Measurements from ENCODE around the gene HOXA9. TPM values are rescaled to one million over a fixed set of nuclear protein-coding genes. Genes with fewer than 3 reads are reported as not detected.

Gene HOXA9
- total RNA-seq, 1 donor from 2014 or later = not detected

DNA sequence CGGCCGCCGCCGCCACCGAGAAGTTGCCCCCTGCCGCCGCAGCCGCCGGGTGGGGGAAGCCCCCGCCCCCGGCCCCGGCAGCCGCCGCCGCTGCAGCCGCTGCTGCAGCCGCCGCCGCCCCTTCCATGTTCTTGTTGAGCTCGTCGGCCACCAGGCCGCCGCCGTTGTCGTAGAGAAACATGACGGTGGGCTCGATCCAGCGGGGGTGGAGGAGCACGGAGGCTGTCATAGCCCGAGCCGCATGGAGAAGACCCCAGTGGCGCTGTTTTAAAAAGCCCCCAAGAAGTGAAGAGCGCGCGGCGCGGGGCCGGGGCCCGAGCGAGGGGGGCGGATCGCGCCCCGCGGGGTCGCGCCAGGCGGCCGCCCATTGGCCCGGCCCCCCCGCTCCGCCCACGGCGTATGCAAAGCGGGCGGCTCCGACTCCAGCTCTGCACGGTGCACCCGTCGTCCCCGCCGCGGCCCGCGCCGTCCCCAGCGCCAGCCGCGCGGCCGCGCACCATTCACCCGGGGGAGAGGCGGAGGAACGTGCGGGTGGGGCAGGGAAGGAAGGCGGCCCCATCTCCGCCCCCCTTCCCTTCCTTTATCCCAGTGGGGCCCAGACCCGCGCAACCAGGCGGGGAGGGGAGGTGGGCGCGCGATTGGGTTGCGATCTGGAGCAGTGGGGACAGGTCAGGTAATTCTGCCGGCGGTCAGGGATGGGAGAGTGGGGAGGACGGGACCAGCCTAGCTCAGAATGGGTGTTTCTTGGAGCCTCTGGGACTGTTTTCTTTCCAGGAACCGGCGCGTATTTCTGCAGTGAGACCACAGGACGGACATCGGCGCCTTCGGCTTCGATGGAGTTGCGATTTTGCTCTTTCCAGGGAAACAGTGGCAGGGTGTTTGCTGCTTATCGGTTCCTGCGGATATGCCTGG is 34.8 kb upstream of the HOXA9 start, which contains the start of gene HOXA13:
HOXA13 (minus strand) TSS at position 243 of the 912 bp plus-strand sequence; CDS start at position 229, 14 bp downstream.
- peaks cover 15 to 17% of the 10 kb centered on the region in 2 donors for H3K4me1 ChIP-seq
- H3K27me3 ChIP-seq = peaks cover 75% of the 10 kb centered on the region
- H3K9me3 ChIP-seq = no peaks in the 10 kb centered on the region
- TF ChIP-seq, protein P1, sequence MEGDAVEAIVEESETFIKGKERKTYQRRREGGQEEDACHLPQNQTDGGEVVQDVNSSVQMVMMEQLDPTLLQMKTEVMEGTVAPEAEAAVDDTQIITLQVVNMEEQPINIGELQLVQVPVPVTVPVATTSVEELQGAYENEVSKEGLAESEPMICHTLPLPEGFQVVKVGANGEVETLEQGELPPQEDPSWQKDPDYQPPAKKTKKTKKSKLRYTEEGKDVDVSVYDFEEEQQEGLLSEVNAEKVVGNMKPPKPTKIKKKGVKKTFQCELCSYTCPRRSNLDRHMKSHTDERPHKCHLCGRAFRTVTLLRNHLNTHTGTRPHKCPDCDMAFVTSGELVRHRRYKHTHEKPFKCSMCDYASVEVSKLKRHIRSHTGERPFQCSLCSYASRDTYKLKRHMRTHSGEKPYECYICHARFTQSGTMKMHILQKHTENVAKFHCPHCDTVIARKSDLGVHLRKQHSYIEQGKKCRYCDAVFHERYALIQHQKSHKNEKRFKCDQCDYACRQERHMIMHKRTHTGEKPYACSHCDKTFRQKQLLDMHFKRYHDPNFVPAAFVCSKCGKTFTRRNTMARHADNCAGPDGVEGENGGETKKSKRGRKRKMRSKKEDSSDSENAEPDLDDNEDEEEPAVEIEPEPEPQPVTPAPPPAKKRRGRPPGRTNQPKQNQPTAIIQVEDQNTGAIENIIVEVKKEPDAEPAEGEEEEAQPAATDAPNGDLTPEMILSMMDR (IDR thresholded peaks at IDR 0.05) = no peak
- H3K27ac ChIP-seq = no peak within 1 kb of the TSS
- intact Hi-C loops (cut with DNase I) = loop anchor here (5.0 to 10.0 kb wide), 6 partner anchors 375 to 1215 kb away; partner anchors contain the start of gene CREB5
- H3K36me3 ChIP-seq = no peaks in the 10 kb centered on the region
- H3K4me3 ChIP-seq = peak within 1 kb of the TSS; percentile 46 to 60
- DNase-seq (ENCODE audit: low spot score in 2 of 2) = peak in 1 of 2 donors; percentile 58

DNA sequence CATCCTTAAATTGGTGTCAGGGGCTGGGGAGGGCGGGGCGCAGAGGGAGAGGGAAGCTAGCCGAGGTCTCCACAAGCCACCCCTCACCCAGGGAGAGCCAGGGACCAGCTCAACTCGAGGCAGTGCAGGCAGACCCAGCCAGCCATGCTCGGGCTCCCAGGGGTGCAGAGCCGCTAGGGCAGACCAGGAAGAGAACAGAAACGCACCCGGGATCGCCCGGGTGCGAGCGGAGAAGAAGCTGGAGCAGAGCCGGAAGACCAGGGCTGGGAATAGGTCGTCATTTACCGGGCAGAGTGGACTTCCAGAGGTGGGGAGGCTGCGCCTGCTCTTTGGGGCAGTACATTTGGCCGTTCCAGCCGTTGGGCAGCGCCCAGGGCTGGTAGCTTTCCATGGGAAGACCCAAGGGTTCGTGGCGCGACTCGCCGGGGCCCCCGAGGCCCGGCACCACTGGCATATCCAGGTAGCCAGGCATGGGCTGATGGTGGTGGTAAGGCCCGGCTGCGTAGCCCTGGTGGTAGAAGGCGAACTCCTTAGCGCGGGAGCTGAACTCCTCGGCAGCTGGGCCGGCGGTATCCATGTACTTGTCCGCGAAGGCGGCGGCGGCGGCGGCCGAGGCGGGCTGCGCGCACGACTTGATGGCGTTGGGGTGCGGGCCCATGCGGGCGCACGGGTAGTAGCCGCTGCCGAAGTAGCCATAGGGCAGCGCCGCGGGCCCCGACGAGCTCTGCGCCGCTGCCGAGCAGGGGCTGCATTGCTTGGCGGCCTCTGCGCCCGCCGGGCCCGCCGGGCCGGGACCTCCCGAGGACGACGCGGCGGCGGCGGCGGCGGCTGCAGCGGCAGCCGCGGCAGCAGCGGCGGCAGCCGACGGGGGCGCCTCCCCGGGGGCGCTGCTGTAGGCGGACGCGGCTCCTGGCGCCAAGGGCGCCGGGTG is 33.8 kb upstream of the HOXA9 start:
- Histone ChIP-seq H3K4me1 (peaks cover 11% of the 10 kb centered on the region in 2 donors), H3K36me3 (no peaks in the 10 kb centered on the region), H3K27me3 (peaks cover 66% of the 10 kb centered on the region), H3K27ac (no peak overlapping the region), H3K9me3 (no peaks in the 10 kb centered on the region), H3K4me3 (peak overlapping the region; percentile 34 to 54)
- TF ChIP-seq, protein P1 (IDR thresholded peaks at IDR 0.05) = no peak
- DNase-seq (ENCODE audit: low spot score in 2 of 2) = peak in 1 of 2 donors; percentile 64
- intact Hi-C loops (cut with DNase I) = loop anchor here (5.0 to 10.0 kb wide), 4 partner anchors 576 to 1216 kb away; partner anchors contain the start of gene CREB5

DNA sequence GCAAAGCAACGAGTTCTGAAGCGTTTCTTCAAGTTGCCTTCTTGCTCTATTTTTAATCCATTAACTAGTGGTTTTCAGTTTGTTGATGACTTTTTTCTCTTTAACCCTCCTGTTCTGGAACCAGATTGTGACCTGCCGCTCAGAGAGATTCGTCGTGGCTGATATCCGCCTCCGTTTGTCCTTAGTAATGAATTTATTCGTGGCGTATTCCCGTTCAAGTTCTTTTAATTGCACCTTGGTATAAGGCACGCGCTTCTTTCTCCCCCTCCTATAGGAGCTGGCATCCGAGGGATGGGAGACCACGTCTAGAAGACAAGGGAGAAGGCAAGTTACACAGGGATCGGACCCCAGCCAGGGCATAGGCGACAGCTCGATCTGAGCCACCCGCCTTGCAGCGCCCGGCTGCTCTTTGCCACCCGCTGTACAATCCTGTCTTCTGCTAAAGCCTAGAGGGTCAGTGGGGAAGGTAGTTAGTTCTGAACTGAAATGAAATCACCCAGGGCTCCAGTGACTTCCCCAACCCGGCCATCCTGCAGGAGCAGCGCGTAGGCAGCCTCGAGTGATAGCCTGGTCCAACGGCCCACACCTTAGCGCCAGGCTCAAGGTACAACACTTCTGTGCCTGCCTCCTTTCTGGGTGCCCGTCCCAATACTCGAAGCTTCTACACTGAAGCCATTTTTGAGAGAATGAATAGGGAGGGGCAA is 33.0 kb upstream of the HOXA9 start:
- H3K36me3 ChIP-seq = no peaks in the 10 kb centered on the region
- H3K27ac ChIP-seq = no peak overlapping the region
- peaks cover 11% of the 10 kb centered on the region in 2 donors for H3K4me1 ChIP-seq
- H3K9me3 ChIP-seq = no peaks in the 10 kb centered on the region
- DNase-seq (ENCODE audit: low spot score in 2 of 2) = peak in 1 of 2 donors; percentile 64
- H3K27me3 ChIP-seq = peaks cover 58% of the 10 kb centered on the region
- H3K4me3 ChIP-seq = peak overlapping the region in 1 of 2 donors; percentile 54
- TF ChIP-seq, protein P1 (IDR thresholded peaks at IDR 0.05) = no peak
- intact Hi-C loops (cut with DNase I) = loop anchor here (5.0 to 10.0 kb wide), 4 partner anchors 577 to 1217 kb away; partner anchors contain the start of gene CREB5

DNA sequence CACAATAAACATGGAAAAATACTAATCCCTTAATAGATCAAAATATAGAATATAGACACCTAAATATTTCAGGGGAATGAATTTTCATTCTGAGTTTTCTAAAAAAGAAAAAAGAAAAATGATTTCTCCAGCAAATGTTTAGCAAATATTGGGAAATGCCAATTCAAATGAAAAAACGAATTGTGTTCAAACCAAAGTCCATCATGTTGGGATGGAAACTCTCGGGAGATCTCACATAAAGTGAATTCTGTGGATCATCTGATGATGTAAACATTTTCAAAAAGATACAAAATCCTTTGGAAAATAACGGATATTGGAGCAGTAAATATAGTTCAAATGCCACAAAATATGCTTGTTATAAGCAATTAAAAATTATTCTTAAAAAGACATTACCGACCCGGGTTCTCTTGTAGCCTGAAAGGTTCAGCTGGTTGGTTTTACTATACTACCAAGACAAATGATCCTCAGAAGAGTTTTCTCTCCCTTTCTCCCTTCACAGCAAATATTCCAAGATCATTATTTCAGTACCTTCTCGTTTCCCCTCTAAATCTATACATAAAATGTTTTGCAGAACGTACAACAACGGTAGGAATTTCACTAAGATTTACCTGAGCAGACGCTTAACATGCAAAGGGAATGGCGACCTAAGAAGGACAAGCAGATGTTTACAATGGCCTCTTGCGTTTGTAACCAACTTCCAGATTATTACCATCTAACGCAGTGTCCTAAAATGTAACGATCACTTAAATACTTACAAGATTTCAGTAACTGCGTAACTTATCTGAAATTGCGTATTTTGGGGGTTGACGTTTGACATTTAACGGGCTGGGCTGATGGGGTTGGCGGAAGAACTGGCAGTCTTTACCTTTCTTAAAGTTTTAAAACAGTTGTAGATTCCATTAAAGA is 32.1 kb upstream of the HOXA9 start:
- intact Hi-C loops (cut with DNase I) = loop anchor here (5.0 to 10.0 kb wide), 4 partner anchors 577 to 1217 kb away; partner anchors contain the start of gene CREB5
- no peaks in the 10 kb centered on the region for H3K9me3 ChIP-seq
- no peaks in the 10 kb centered on the region for H3K36me3 ChIP-seq
- H3K27me3 ChIP-seq = peaks cover 60% of the 10 kb centered on the region
- DNase-seq (ENCODE audit: low spot score in 2 of 2) = peak in 1 of 2 donors; percentile 38
- TF ChIP-seq, protein P1 (IDR thresholded peaks at IDR 0.05) = no peak
- H3K4me3 ChIP-seq = no peak overlapping the region
- H3K27ac ChIP-seq = no peak overlapping the region
- peaks cover 11 to 16% of the 10 kb centered on the region in 2 donors for H3K4me1 ChIP-seq
